Kidney epithelial cell (primary cell): Measurements from ENCODE around the gene CDKN2B-AS1. TPM values are rescaled to one million over a fixed set of nuclear protein-coding genes. Genes with fewer than 3 reads are reported as not detected.
A peak's percentile ranks its signal among the peaks of the same experiment; 100 is the strongest.

Experiments
- DNase-seq: peaks from one replicate; pipeline ENCODE4 v3.0.0-alpha.2; 2010; ENCODE audit warnings: low read depth
- H3K27me3 ChIP-seq: 2 replicates; pipeline ENCODE4 v1.6.0; 2011; ENCODE audit warnings: low read length; ENCODE audit not compliant: control insufficient read depth, insufficient read depth
- H3K36me3 ChIP-seq: 2 replicates; pipeline ENCODE4 v1.5.1; 2011; ENCODE audit warnings: low read length; ENCODE audit not compliant: control insufficient read depth, insufficient read depth
- H3K4me3 ChIP-seq: 2 replicates; pipeline ENCODE4 v1.5.1; 2011; ENCODE audit warnings: low read depth, mild to moderate bottlenecking, control low read depth, low read length
- CTCF ChIP-seq: IDR thresholded peaks from 2 replicates; pipeline ENCODE4 v1.5.1; 2011; ENCODE audit warnings: mild to moderate bottlenecking, moderate library complexity, low read length, control low read depth, inconsistent platforms; ENCODE audit not compliant: insufficient read depth, poor library complexity, severe bottlenecking
- total RNA-seq: library from RNA; depleted of rRNA; stranded (reverse); fragments of >200 nt; gene quantifications from 2 replicates; pipeline ENCODE4 v1.2.3, GENCODE V29; 2015

The CDKN2B-AS1 gene
- total RNA-seq, 1 donor from 2014 or later = 0.04 TPM

GRCh38 chr9:22040760-22041159, 46.2 kb downstream of the CDKN2B-AS1 start:
- no peak overlapping the region for H3K4me3 ChIP-seq
- DNase-seq = no peak
- H3K36me3 ChIP-seq = no peaks in the 10 kb centered on the region
- no peaks in the 10 kb centered on the region for H3K27me3 ChIP-seq
- TF ChIP-seq CTCF = no peak

GRCh38 chr9:22041344-22041743, 46.8 kb downstream of the CDKN2B-AS1 start:
- no peak for TF ChIP-seq CTCF
- no peak overlapping the region for H3K4me3 ChIP-seq
- DNase-seq = no peak
- no peaks in the 10 kb centered on the region for H3K27me3 ChIP-seq
- H3K36me3 ChIP-seq = no peaks in the 10 kb centered on the region

- Histone ChIP-seq H3K27me3 (no peaks in the 10 kb centered on the region), H3K36me3 (no peaks in the 10 kb centered on the region), H3K4me3 (no peak overlapping the region)
- no peak for TF ChIP-seq CTCF
- DNase-seq = no peak
These were observed 47.2 kb downstream of the CDKN2B-AS1 start for GRCh38 chr9:22041775-22042174.

- H3K4me3 ChIP-seq = no peak overlapping the region
- no peaks in the 10 kb centered on the region for H3K27me3 ChIP-seq
- H3K36me3 ChIP-seq = no peaks in the 10 kb centered on the region
- no peak for DNase-seq
- TF ChIP-seq CTCF = no peak
These were observed 49.3 kb downstream of the CDKN2B-AS1 start for GRCh38 chr9:22043928-22044327.

- Histone ChIP-seq H3K4me3 (no peak overlapping the region), H3K27me3 (no peaks in the 10 kb centered on the region), H3K36me3 (no peaks in the 10 kb centered on the region)
- no peak for TF ChIP-seq CTCF
- DNase-seq = peak; percentile 69
These were observed 50.0 kb downstream of the CDKN2B-AS1 start for GRCh38 chr9:22044583-22044982.

GRCh38 chr9:22045423-22045822, 50.8 kb downstream of the CDKN2B-AS1 start:
- Histone ChIP-seq H3K4me3 (no peak overlapping the region), H3K36me3 (no peaks in the 10 kb centered on the region), H3K27me3 (no peaks in the 10 kb centered on the region)
- TF ChIP-seq CTCF = no peak
- no peak for DNase-seq
